Measurements from ENCODE around the gene KLF15.
A peak's percentile ranks its signal among the peaks of the same experiment; 100 is the strongest.

The KLF15 gene

GRCh38 chr3:126358816-126359181, 1.6 kb upstream of the KLF15 start:
- Histone ChIP-seq H3K36me3 (ENCODE audit: control insufficient read depth, insufficient read depth, low read length) (no peaks in the 10 kb centered on the region), H3K4me3 (ENCODE audit: low read depth, low read length) (peak overlapping the region; percentile 90; the same call in 1 of the 2 replicates), H3K9me3 (ENCODE audit: control insufficient read depth, insufficient read depth, low read depth, low read length) (no peaks in the 10 kb centered on the region), H3K4me1 (ENCODE audit: control insufficient read depth, insufficient read depth, low read length) (peaks cover 38% of the 10 kb centered on the region), H3K27me3 (ENCODE audit: control insufficient read depth, insufficient read depth, low read length) (peaks cover 29% of the 10 kb centered on the region), H3K27ac (ENCODE audit: low read depth, low read length) (no peak overlapping the region), H3K9ac (ENCODE audit: low read length) (no peak overlapping the region)

DNA sequence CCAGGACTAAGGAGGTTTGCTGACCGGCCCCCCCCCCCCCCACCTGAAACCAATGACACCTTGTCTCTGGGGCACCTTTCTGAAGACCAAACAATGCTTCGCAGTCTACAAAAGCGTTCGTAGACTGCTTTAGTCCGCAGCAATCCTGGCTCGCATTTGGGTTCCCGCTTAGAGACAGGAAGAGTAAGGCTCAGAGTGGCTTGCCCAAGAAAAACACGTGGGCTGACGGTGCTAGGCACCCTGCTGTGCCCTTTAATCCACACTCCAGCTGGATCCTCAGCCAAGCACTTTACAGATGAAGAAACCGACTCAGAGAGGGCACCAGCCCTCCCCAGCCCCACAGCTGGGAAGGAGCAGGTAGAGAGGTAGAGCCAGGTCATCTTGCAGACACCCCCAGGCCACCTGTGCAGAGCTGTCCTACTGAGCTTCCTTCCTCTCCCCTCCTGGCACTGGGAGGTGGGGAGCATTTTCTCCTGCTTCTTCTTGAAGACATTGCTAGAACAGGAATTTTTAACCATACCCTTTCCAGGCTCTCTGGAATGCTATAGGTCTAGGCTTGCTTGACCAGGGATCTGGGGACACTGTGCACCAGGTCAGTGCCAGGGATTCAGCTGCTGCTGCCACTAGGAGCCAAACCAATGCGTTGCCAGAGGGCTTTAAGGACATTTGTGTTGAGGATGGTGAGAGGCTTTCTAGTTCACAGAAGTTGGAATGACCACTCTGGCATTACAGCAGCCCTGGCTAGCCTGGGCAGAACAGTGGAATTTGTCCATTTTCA, 1.0 kb upstream of the KLF15 start:
- Histone ChIP-seq H3K27me3 (ENCODE audit: control insufficient read depth, insufficient read depth, low read length) (peaks cover 29% of the 10 kb centered on the region), H3K4me3 (ENCODE audit: low read depth, low read length) (peak overlapping the region; percentile 90), H3K9me3 (ENCODE audit: control insufficient read depth, insufficient read depth, low read depth, low read length) (no peaks in the 10 kb centered on the region), H3K36me3 (ENCODE audit: control insufficient read depth, insufficient read depth, low read length) (no peaks in the 10 kb centered on the region), H3K4me1 (ENCODE audit: control insufficient read depth, insufficient read depth, low read length) (peaks cover 34% of the 10 kb centered on the region), H3K27ac (ENCODE audit: low read depth, low read length) (no peak overlapping the region), H3K9ac (ENCODE audit: low read length) (peak overlapping the region; percentile 76)

DNA sequence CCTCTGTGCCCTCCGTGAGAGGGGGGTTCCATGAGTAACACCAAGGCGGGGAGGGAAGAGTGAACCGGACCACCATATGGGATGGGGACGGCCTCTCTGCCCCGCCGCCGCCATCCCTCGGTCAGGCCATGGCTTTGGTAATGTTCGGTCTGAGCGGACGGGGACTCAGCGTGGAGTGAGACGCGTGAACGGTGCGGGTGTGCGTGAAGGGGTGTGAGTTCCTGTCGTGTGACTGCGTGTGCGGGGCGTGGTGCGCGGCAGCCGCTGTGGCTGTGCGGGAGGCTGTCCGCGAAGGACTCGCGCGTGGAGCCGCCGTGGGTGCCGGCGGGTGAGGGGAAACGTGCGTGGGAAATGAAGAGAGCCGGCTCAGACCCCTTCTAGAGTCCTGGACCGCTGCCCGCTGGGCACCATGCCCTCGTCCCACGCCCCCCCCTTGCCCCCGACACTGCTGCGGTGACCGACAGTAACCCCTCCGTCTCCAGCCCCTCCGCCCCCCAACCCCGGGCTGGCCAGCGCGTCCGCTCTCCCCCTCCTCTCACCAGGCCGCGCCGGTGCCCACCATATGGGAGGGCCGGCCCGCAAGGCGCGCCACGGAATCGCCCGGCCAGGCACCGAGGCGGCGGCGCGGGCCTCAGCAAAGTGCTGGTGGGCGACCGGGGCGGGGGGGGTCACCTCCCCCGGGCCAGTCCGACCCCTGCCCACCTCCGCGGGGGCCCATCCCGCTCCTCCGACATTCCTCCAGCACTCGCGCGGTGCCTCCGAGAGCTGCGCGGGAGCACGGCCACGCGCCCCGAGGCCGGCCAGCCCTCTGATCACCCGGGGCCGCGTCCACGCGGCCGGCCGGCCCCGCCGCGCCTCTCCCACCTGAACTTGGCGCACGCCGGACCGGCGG, 589 bp downstream of the KLF15 start:
- peak overlapping the region; percentile 47 for H3K9ac ChIP-seq (ENCODE audit: low read length)
- no peak overlapping the region for H3K27ac ChIP-seq (ENCODE audit: low read depth, low read length)
- H3K9me3 ChIP-seq (ENCODE audit: control insufficient read depth, insufficient read depth, low read depth, low read length) = no peaks in the 10 kb centered on the region
- H3K4me3 ChIP-seq (ENCODE audit: low read depth, low read length) = peak overlapping the region; percentile 68
- peaks cover 22% of the 10 kb centered on the region for H3K4me1 ChIP-seq (ENCODE audit: control insufficient read depth, insufficient read depth, low read length)
- 0 out of 2 replicates have a peak, but pooled peaks cover 5% of the 10 kb centered on the region for H3K36me3 ChIP-seq (ENCODE audit: control insufficient read depth, insufficient read depth, low read length)
- H3K27me3 ChIP-seq (ENCODE audit: control insufficient read depth, insufficient read depth, low read length) = peaks cover 29% of the 10 kb centered on the region

DNA sequence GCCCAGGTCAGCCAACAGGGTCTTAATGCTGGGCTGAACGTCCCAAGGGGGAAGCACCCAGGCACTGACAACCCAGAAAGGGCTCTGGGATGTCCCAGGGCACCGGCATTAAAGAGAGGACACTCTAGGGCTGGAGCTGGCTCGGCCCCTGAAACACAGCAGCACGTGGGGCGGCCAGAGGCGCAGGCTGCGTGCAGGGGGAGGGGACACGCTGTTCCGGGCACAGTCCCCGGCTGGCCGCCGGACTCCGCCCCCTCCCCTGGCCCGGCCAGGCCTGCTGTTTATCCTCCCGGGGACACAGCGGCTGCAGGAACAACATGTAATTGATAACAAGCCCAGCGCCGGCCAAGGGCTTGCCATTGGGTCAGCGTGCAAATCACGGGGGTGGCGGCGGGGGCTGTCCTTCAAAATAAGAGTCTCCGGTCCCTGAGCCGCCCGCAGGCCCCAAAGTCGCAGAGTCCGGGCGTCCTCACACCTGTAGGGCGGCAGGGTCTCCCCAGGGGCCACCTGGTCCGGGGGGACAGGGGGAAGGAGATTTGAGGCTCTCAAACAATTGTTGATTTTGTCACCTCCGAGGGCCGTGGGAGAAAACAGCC, 1.3 kb downstream of the KLF15 start:
- H3K9ac ChIP-seq (ENCODE audit: low read length) = peak overlapping the region; percentile 52
- peaks cover 12% of the 10 kb centered on the region for H3K36me3 ChIP-seq (ENCODE audit: control insufficient read depth, insufficient read depth, low read length)
- H3K27ac ChIP-seq (ENCODE audit: low read depth, low read length) = no peak overlapping the region
- H3K4me3 ChIP-seq (ENCODE audit: low read depth, low read length) = peak overlapping the region; percentile 68
- no peaks in the 10 kb centered on the region for H3K9me3 ChIP-seq (ENCODE audit: control insufficient read depth, insufficient read depth, low read depth, low read length)
- peaks cover 24% of the 10 kb centered on the region for H3K27me3 ChIP-seq (ENCODE audit: control insufficient read depth, insufficient read depth, low read length)
- H3K4me1 ChIP-seq (ENCODE audit: control insufficient read depth, insufficient read depth, low read length) = peaks cover 22% of the 10 kb centered on the region

DNA sequence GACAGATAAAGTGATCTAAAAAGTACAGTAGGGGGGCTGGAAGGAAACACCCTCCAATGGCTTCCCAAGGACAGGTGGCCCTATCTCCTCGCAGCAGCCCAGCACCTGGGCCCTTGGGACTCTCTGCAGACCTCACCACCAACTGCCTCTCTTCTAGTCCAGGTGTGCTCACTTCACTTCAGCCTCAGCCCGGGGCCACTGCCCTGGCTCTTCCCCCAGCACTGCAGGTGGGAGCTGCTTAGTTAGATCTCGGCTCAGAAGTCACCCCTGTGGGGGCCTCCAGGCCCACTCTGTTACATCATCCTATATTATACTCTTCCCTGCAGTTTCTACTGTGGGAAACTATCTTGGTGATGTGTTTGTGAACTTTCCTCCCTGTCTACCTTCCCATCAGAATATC, 2.0 kb downstream of the KLF15 start:
- Histone ChIP-seq H3K36me3 (ENCODE audit: control insufficient read depth, insufficient read depth, low read length) (peaks cover 12% of the 10 kb centered on the region), H3K4me3 (ENCODE audit: low read depth, low read length) (peak overlapping the region; percentile 68), H3K27me3 (ENCODE audit: control insufficient read depth, insufficient read depth, low read length) (peaks cover 20% of the 10 kb centered on the region), H3K27ac (ENCODE audit: low read depth, low read length) (no peak overlapping the region), H3K4me1 (ENCODE audit: control insufficient read depth, insufficient read depth, low read length) (peaks cover 22% of the 10 kb centered on the region), H3K9ac (ENCODE audit: low read length) (peak overlapping the region; percentile 52), H3K9me3 (ENCODE audit: control insufficient read depth, insufficient read depth, low read depth, low read length) (no peaks in the 10 kb centered on the region)

DNA sequence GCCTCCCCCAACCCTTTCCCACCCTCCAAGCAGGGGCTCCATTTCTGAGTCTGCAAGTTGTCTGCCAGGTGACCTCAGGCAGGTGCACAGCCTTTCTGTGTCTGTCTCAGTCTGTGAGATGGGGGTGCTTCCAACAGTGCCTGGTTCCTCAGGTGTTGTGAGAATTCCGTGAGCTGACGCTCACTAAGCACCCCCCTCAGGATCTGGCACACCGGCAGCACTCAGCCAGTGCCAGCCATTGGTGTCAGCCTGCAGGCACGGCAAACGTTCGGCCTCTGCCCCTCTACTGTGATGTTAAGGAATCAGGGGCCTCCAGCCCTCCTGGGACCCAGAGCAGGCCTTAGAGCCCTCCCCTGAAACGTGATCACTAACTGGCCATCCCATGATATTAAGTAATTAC, 2.4 kb downstream of the KLF15 start:
- Histone ChIP-seq H3K9ac (ENCODE audit: low read length) (no peak overlapping the region), H3K27ac (ENCODE audit: low read depth, low read length) (no peak overlapping the region)

GRCh38 chr3:126353694-126354321, 3.4 kb downstream of the KLF15 start:
- Histone ChIP-seq H3K9ac (ENCODE audit: low read length) (no peak overlapping the region), H3K9me3 (ENCODE audit: control insufficient read depth, insufficient read depth, low read depth, low read length) (no peaks in the 10 kb centered on the region), H3K36me3 (ENCODE audit: control insufficient read depth, insufficient read depth, low read length) (peaks cover 12% of the 10 kb centered on the region), H3K27me3 (ENCODE audit: control insufficient read depth, insufficient read depth, low read length) (peaks cover 5% of the 10 kb centered on the region), H3K4me3 (ENCODE audit: low read depth, low read length) (no peak overlapping the region), H3K4me1 (ENCODE audit: control insufficient read depth, insufficient read depth, low read length) (peaks cover 21% of the 10 kb centered on the region), H3K27ac (ENCODE audit: low read depth, low read length) (no peak overlapping the region)

More for the DNA sequence above, 2.4 kb downstream of the KLF15 start:
- Histone ChIP-seq H3K4me1 (ENCODE audit: control insufficient read depth, insufficient read depth, low read length) (peaks cover 22% of the 10 kb centered on the region), H3K27me3 (ENCODE audit: control insufficient read depth, insufficient read depth, low read length) (peaks cover 15% of the 10 kb centered on the region), H3K9me3 (ENCODE audit: control insufficient read depth, insufficient read depth, low read depth, low read length) (no peaks in the 10 kb centered on the region), H3K36me3 (ENCODE audit: control insufficient read depth, insufficient read depth, low read length) (peaks cover 12% of the 10 kb centered on the region), H3K4me3 (ENCODE audit: low read depth, low read length) (no peak overlapping the region)

DNA sequence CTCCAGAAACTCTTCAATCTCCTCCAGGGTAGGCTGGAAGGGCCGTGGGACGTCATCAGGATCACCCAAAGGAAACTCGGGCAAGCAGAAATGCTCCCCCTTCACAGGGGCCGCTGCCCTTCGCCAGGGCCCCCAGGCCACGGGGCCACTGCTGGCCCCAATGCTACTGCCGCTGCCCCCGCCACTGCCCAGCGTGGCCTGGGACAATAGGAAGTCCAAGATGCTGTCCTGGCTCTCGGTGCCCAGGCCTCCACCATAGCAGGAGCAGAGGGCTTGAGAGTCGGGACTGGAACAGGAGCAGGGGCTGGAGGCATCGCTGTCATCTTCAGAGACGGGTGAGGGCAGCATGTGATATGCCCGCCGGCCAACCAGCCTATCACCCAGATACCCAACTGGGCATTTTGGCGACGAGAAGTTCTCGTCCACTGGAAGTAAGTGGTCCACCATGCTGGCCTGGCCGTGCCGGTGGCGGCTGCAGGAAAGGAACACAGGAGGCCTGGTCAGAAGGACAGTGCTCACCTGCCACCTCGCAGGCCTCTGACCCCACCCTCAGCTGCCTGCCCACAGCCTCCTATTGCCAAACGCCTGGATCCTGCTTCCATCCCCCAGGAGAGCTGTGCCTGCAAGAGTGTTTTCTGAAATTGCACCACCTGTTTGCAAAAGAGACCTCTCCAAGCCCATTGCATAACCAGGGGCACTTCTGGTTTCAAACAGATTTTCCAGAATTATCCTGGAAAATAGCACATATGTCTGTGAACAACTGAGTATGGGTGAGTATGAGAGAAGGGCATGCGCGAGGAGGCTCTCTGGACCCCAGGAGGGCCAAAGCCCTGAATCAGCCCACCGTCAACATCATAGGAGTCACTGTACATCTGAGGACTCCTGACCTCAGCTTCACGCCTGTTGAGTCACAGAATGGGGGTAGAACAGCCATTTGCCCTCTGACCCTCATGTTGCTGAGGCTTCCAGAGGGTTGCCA, 4.4 kb downstream of the KLF15 start:
- no peaks in the 10 kb centered on the region for H3K9me3 ChIP-seq (ENCODE audit: control insufficient read depth, insufficient read depth, low read depth, low read length)
- peaks cover 12% of the 10 kb centered on the region for H3K36me3 ChIP-seq (ENCODE audit: control insufficient read depth, insufficient read depth, low read length)
- no peaks in the 10 kb centered on the region for H3K27me3 ChIP-seq (ENCODE audit: control insufficient read depth, insufficient read depth, low read length)
- H3K27ac ChIP-seq (ENCODE audit: low read depth, low read length) = no peak overlapping the region
- no peak overlapping the region for H3K9ac ChIP-seq (ENCODE audit: low read length)
- no peak overlapping the region for H3K4me3 ChIP-seq (ENCODE audit: low read depth, low read length)
- peaks cover 12% of the 10 kb centered on the region for H3K4me1 ChIP-seq (ENCODE audit: control insufficient read depth, insufficient read depth, low read length)

GRCh38 chr3:126351771-126352475, 5.3 kb downstream of the KLF15 start:
- Histone ChIP-seq H3K27me3 (ENCODE audit: control insufficient read depth, insufficient read depth, low read length) (no peaks in the 10 kb centered on the region), H3K4me3 (ENCODE audit: low read depth, low read length) (no peak overlapping the region), H3K9ac (ENCODE audit: low read length) (no peak overlapping the region), H3K36me3 (ENCODE audit: control insufficient read depth, insufficient read depth, low read length) (peaks cover 12% of the 10 kb centered on the region), H3K27ac (ENCODE audit: low read depth, low read length) (no peak overlapping the region), H3K4me1 (ENCODE audit: control insufficient read depth, insufficient read depth, low read length) (peaks cover 9% of the 10 kb centered on the region), H3K9me3 (ENCODE audit: control insufficient read depth, insufficient read depth, low read depth, low read length) (no peaks in the 10 kb centered on the region)
